Panc1 (cell line): ENCODE data around the gene FRMD5.

Experiments
- POLR2AphosphoS5 ChIP-seq: IDR thresholded peaks from 2 replicates; pipeline ENCODE4 v1.6.1; 2012; ENCODE audit warnings: mild to moderate bottlenecking, low read depth, low read length, moderate library complexity
- SIN3A ChIP-seq: IDR thresholded peaks from 2 replicates; pipeline ENCODE4 v1.6.1; 2012; ENCODE audit warnings: low read depth, mild to moderate bottlenecking, low read length, moderate library complexity, borderline replicate concordance; ENCODE audit not compliant: insufficient read depth
- TCF7L2 ChIP-seq: IDR thresholded peaks from 2 replicates; pipeline ENCODE4 v1.6.1; 2011; ENCODE audit warnings: mild to moderate bottlenecking, low read depth, low read length, inconsistent platforms
- TF ChIP-seq, protein P1 (sequence below): fragments of 450-650 bp; IDR thresholded peaks from 2 replicates; pipeline ENCODE4 v1.5.1; 2017; ENCODE audit warnings: mild to moderate bottlenecking
- TF ChIP-seq, protein P2 (sequence below), 2 experiments: IDR thresholded peaks; 2 replicates each; pipeline ENCODE4 v1.6.1; 2011 to 2012; ENCODE audit warnings: low read depth in 2 of 2, control low read depth in 1 of 2, low read length in 1 of 2, mild to moderate bottlenecking in 1 of 2, moderate library complexity in 1 of 2; ENCODE audit not compliant: insufficient read depth in 1 of 2

DNA sequence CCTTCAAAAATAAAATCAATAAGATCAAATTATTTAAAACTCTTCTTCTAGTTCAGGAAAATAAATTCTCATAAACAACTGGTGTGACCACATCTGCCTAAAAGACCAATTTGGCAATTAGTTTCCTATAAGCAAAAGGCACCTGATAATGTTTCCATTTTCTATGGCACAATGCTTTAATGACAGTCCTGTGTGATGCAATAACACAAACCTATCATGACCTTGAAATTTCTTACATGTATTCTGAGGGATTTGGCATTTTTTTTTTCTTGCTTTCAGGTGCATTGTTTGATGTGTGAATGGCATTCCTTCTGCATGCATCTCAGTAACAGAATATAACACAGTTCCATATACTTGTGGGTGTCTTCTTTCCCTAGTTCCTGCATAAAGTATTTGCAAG is 32.5 kb upstream of the FRMD5 start:
- TF ChIP-seq, protein P1, sequence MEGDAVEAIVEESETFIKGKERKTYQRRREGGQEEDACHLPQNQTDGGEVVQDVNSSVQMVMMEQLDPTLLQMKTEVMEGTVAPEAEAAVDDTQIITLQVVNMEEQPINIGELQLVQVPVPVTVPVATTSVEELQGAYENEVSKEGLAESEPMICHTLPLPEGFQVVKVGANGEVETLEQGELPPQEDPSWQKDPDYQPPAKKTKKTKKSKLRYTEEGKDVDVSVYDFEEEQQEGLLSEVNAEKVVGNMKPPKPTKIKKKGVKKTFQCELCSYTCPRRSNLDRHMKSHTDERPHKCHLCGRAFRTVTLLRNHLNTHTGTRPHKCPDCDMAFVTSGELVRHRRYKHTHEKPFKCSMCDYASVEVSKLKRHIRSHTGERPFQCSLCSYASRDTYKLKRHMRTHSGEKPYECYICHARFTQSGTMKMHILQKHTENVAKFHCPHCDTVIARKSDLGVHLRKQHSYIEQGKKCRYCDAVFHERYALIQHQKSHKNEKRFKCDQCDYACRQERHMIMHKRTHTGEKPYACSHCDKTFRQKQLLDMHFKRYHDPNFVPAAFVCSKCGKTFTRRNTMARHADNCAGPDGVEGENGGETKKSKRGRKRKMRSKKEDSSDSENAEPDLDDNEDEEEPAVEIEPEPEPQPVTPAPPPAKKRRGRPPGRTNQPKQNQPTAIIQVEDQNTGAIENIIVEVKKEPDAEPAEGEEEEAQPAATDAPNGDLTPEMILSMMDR = no peak
- TF ChIP-seq POLR2AphosphoS5 (no peak), SIN3A (no peak), TCF7L2 (no peak)
- TF ChIP-seq, protein P2, sequence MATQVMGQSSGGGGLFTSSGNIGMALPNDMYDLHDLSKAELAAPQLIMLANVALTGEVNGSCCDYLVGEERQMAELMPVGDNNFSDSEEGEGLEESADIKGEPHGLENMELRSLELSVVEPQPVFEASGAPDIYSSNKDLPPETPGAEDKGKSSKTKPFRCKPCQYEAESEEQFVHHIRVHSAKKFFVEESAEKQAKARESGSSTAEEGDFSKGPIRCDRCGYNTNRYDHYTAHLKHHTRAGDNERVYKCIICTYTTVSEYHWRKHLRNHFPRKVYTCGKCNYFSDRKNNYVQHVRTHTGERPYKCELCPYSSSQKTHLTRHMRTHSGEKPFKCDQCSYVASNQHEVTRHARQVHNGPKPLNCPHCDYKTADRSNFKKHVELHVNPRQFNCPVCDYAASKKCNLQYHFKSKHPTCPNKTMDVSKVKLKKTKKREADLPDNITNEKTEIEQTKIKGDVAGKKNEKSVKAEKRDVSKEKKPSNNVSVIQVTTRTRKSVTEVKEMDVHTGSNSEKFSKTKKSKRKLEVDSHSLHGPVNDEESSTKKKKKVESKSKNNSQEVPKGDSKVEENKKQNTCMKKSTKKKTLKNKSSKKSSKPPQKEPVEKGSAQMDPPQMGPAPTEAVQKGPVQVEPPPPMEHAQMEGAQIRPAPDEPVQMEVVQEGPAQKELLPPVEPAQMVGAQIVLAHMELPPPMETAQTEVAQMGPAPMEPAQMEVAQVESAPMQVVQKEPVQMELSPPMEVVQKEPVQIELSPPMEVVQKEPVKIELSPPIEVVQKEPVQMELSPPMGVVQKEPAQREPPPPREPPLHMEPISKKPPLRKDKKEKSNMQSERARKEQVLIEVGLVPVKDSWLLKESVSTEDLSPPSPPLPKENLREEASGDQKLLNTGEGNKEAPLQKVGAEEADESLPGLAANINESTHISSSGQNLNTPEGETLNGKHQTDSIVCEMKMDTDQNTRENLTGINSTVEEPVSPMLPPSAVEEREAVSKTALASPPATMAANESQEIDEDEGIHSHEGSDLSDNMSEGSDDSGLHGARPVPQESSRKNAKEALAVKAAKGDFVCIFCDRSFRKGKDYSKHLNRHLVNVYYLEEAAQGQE (IDR thresholded peaks at IDR 0.05; ENCODE audit: insufficient read depth in 1 of 2, low read depth in 2 of 2, low read length in 1 of 2) = no peak
